GM12872 (cell line): ENCODE results near the gene SULT1A3.
"Not testable (repeated sequence)": the region's sequence is repeated elsewhere in the genome, so short reads cannot be mapped to it uniquely, and the experiment has no call there.

Experiments
- TF ChIP-seq, protein P1 (sequence below): IDR thresholded peaks from 3 replicates; pipeline ENCODE4 v1.5.1; 2011; ENCODE audit warnings: low read depth, mild to moderate bottlenecking, low read length, moderate library complexity; ENCODE audit not compliant: insufficient read depth

The SULT1A3 gene

GRCh38 chr16:30185683-30186421 is 13.2 kb upstream of the SULT1A3 start:
- TF ChIP-seq, protein P1, sequence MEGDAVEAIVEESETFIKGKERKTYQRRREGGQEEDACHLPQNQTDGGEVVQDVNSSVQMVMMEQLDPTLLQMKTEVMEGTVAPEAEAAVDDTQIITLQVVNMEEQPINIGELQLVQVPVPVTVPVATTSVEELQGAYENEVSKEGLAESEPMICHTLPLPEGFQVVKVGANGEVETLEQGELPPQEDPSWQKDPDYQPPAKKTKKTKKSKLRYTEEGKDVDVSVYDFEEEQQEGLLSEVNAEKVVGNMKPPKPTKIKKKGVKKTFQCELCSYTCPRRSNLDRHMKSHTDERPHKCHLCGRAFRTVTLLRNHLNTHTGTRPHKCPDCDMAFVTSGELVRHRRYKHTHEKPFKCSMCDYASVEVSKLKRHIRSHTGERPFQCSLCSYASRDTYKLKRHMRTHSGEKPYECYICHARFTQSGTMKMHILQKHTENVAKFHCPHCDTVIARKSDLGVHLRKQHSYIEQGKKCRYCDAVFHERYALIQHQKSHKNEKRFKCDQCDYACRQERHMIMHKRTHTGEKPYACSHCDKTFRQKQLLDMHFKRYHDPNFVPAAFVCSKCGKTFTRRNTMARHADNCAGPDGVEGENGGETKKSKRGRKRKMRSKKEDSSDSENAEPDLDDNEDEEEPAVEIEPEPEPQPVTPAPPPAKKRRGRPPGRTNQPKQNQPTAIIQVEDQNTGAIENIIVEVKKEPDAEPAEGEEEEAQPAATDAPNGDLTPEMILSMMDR = no peak

GRCh38 chr16:30186444-30186781 is 12.6 kb upstream of the SULT1A3 start:
- TF ChIP-seq, protein P1 = 0 out of 3 replicates have a peak, but pooled peaks have one; percentile 0

DNA sequence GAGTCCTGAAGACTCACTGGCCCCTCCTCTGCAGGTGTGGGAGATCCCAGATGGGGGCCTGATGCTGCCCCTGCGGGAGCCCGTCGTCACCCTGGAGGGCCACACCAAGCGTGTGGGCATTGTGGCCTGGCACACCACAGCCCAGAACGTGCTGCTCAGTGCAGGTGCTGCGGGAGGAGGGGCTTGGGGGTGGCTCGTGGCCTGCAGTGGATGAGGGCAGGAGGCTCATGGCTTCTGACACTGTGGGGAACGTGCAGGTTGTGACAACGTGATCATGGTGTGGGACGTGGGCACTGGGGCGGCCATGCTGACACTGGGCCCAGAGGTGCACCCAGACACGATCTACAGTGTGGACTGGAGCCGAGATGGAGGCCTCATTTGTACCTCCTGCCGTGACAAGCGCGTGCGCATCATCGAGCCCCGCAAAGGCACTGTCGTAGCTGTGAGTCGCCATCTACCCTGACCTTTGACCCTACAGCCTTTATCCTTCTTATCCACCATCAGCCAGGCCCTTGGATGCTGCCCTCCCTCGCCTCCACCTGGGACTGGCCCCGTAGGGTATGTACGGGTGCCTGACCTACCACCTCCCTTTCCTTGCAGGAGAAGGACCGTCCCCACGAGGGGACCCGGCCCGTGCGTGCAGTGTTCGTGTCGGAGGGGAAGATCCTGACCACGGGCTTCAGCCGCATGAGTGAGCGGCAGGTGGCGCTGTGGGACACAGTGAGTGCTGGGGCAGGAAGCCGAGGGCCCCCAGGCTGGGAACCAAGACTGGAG is 12.1 kb upstream of the SULT1A3 start:
- TF ChIP-seq, protein P1 = peak; percentile 91

DNA sequence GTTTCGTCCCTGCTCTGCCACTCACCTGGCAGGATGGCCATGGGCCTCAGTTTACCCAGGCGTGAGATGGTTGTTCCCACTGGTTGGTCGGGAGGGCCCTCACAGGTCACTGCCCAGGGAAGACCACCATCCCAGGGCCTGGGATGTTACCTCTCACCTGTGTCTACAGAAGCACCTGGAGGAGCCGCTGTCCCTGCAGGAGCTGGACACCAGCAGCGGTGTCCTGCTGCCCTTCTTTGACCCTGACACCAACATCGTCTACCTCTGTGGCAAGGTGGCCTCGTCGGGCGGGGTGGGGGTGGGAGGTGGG is 11.5 kb upstream of the SULT1A3 start:
- TF ChIP-seq, protein P1 = no peak

DNA sequence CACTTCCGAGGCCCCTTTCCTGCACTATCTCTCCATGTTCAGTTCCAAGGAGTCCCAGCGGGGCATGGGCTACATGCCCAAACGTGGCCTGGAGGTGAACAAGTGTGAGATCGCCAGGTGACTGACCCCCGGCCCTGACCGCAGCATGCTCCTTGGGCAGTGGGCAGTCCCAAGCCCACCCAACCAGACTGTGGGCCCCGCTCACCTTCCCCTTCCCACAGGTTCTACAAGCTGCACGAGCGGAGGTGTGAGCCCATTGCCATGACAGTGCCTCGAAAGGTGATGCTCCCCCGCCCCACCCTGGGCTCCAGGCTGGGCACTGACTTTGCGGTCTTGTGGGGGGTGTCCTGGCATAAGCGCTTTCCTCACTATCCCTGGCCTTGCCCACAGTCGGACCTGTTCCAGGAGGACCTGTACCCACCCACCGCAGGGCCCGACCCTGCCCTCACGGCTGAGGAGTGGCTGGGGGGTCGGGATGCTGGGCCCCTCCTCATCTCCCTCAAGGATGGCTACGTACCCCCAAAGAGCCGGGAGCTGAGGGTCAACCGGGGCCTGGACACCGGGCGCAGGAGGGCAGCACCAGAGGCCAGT is 11.0 kb upstream of the SULT1A3 start:
- TF ChIP-seq, protein P1 = no peak

DNA sequence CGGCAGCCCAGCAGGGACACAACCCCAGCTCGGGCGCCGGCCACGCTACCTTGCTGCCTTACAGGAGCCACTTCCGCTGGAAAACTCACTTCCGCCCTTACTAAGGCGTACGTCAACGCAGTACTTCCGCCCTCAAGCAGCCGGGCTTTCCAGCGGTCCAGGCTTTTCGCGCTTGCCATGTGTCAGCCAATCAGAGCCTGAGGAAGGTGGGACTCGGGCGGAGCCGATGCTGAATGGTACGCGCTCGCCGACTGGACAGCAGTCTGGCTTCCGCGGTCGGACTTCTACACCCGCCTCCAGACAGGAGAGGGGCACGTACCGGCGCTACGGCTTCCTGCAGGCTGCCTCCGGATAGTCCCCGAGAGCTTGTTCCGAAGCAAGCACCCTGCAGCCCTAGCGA is 5.4 kb upstream of the SULT1A3 start, which contains the start of the genes BOLA2B and SLX1A:
Gene BOLA2B (minus strand): TSS at position 52 of the 400 bp plus-strand sequence. CDS start 71 bp downstream, outside the sequence.
Gene SLX1A (plus strand): TSS at position 261 of the 400 bp plus-strand sequence. CDS start 210 bp downstream, outside the sequence.
- TF ChIP-seq, protein P1 = not testable (repeated sequence)

DNA sequence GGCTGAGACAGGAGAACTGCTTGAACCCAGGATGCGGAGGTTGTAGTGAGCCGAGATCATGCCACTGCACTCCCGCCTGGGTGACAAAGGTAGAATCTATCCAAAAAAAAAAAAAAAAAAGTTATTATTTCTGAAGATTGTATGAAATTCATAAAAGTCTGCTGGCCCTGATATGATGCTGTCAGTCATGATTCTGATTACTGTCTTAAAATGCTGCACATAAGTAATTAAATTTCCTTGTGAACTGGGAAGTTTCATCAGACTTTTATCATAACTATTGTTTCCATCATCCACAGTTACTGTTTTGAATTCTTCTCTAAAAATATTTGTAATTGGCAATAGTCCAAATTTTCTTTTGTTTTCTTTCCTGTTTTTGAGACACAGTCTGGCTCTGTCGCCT is 49.3 kb downstream of the SULT1A3 start, which contains the start of gene NPIPB13:
Gene NPIPB13 (minus strand): TSS at position 101 of the 400 bp plus-strand sequence. CDS start 2,906 bp downstream, outside the sequence.
- TF ChIP-seq, protein P1 = not testable (repeated sequence)
